GM18508 (cell line): ENCODE measurements around the gene CNTN4.

ENCODE experiments used
- ATAC-seq: cut with Tn5 transposase; IDR thresholded peaks from one replicate; pipeline ENCODE4 v1.9.1; 2021; ENCODE audit warnings: moderate number of reproducible peaks; ENCODE audit not compliant: insufficient read depth, unreplicated experiment

The CNTN4 gene

DNA sequence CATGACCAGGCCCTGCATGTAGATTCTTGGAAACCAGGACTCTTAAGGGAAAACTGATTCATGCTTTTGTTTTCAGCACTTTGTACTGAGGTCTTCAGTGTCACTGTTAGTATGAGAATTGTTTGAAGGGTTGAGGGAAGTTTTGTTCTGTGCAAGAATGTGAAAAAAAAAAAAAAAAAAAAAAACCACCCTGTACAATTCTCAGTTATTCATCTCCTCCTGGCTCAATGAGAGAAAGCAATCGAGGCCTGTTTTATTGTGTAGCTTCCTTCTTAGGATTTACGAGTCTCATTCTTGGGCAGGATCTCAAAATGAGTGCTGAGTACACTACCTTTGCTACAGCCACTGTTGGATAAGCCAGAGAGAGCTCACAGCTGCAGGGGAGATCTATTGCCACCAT lies 469.5 kb downstream of the CNTN4 start:
- ATAC-seq = no peak

DNA sequence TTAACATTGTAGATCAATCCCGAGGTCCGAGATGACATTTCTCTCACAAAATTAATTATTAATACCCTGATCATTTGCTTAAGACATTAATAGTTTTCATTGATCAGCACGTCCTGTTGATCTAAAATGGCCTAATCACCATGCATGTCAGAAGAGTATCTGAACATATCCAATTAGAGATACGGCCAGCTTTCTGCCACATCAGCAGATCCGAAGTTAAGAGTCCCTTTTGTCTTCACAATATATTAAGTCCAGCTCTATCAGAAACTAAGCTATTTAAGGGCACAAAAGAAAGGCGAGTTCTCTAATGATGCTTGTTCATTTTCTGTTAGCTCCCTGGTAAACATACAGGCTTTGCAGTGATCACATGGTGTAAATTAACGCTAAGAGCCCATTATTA lies 470.3 kb downstream of the CNTN4 start:
- ATAC-seq = no peak

DNA sequence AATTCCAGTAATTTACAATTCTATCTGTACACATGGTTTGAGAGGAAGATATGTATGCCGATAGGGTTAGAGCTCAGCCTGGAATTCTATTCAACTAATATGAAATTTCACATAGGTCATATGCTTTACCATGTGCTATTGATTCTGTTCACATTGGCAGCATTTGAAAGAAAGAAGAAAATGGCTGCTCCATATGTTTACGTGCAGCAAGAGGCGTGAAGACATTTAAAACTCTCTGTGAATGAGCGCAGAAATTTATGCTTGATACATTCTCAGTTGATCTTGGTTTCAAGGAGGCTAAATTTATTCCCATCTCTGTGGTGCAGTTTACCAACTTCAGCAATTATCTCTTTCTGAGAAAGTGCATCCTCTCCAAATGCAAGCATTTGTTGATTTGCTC lies 478.9 kb downstream of the CNTN4 start:
- no peak for ATAC-seq

DNA sequence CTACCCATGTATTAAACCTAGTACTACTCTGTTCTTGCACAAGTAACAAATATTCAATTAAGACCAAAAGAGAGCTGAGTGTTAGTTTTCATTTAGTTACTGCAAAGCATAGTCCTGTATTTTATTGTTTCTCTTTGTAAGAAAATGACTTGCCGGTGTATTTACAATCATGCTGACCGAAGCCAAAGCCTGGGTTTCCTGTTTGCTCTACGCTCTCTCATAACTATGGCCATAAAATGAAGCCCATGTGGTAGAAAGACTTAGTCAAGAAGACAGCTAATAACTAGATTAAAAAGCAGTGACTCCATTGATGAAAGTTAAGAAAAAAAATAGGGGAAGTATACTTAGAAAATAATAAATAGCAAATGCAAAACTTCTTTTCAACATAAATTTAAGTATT lies 479.9 kb downstream of the CNTN4 start:
- no peak for ATAC-seq

DNA sequence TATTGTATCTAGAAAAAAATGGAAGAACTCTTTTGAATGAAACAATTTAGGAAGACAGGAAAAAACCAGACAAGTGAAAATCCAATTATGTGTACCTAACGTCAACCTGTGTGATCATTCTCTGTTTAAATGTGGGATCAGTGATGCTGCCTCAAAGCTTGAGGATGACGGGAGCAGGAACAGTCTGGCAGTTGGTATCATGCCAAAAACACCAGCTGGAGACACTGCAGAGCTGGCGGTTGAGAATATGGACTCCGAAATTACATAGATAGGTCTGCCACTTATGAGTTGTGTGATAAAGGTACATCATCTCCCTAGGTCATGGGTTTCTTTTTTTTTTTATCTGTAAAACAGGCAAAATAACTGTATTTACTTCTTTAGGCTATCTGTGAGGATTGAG lies 480.5 kb downstream of the CNTN4 start:
- no peak for ATAC-seq

DNA sequence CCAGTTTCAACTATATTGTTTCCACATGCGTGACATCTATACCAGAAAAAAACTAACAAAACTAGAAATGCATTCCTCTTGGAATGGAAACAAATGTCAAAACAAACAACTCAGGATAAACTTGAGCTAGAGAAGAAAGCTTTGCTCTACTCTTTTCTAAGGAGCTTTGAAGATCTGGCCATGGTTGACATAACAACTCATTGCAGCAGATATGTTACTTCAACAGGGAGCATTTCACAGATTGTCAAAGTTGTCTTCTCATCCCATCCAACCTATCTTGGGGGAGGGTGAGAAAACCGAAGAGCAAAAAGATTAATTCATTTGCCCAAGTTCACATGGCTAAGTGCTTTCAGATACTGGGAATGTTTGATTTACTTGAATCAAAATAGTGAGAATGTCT lies 484.4 kb downstream of the CNTN4 start:
- ATAC-seq = no peak

DNA sequence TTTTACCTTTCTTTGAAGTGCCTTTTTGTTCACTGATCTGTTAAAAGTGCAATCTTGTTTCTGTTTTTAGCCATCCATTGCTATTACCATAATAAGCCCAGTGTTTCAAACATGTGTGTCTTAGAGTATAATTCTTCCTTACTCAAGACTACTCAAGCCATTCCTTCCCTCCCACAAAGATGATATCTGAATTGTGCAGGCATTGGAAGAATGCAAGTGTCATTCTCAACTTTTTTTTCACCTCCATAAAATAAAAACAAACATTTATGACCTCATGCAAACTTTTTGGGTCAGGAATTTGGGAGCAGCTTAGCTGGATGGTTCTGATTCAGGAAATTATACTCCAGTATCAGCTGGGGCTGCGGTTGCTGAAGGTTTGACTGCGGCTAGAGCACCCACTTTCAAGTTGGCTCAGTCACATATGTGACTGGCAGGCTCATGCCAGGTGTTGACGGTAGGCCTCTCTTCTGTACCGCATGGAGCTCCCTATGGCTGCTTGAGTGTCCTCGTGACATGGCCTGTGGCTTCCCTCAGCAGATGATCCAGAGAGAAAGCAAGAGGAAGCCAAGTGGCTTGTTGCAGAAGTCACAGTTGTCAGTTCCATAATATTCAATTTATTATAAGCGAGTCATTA lies 490.8 kb downstream of the CNTN4 start:
- no peak for ATAC-seq

DNA sequence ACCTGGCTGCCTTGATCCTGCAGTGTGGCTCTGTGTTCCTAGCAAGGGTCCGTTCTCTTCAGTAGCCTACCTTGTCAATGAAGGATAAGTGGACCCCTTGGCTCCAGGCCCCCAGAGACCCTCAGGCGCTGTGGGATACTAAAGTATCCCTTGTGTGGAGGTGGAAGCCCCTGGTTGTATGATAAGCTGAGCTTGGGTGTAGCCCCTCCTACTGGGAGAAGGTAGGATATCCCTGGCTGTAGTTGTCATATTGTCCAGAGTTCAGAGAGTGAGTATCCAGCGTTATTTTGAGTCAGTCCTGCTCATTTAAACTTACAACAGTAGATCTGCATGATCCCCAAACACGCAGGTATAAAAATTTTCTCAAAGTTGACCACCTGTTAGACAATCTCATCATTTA lies 496.8 kb downstream of the CNTN4 start:
- ATAC-seq = no peak

DNA sequence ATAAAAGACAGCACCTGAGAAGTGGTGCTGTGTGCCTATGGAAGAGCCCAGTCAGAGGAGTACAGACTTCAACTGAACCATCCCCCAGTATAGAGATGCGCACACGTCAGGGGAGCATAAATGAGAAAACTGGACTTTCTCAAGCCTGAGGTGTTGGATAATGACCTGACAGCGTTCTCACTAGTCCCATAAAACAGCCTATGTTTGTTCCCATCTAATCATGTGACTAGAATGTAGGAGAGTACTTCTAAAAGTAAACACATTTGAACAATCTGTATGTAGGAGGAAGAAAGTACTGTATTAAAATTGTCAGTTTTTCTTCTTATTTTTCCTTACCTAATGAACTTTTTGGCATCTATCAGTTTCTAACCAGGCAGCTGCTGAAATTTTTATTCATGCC lies 498.9 kb downstream of the CNTN4 start:
- ATAC-seq = no peak

DNA sequence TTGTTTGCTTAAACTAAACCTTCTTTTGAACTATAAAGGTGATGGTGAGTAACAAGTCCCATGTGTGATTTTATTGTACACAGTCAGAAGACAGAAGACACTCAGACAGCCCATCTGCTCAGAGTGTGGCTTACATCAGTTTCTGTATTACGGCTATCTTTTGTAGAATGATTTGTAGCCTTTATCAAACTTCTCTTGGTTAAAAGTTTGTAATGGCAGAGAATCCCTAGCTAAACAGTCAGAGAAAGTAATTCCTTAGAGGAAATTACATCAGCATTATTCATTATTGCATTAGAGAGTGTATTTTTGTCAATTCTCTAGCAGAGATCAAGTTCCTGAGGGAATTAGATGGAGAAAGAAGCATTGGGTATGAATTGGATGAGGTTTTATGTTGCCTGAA lies 500.8 kb downstream of the CNTN4 start:
- no peak for ATAC-seq

DNA sequence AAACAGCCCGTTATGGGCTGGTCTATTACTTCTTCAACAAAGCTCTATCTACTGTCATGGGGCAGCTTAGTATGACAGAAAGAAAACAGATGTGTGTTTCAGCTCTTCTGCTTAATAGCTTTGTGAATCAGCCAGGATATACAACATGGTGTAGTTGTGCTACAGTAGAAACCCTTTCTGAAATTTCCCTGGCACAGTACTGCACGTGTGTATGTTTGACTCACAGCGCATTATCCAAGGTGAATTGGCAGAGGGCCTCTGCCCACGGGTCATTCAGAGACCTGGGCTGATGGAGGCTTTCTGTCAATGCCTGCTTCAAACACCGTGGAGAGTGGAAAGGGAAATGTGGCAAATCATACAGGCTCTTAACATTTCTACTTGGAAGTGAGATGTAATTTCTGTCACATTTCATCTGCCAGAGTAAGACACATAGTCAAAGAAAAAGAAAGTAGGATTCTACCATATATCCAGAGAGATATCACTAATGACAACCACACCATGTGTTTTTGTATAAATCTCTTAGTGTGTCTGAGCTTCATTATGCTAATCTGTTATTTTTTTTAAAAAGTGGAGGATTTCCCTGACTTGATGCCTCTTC lies 505.1 kb downstream of the CNTN4 start:
- ATAC-seq = no peak

DNA sequence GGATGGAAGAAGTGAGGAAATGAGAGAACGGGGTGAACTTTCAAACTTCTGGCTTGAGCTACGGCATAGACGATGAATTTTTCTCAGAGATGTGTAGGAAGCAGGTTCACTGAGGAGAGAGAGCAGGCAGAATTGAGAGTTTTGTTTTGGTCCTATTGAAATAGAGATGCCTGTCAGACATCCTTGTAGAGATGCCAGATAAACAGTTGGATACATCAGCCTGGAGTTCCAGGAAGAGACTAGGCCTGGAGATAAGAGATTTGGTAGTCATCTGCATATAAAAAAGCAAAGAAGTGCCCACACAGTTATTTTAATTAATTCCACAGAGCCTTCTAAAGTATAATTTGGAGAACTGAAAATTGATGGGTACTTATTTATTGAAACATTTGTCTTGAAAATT lies 515.9 kb downstream of the CNTN4 start:
- ATAC-seq = no peak

DNA sequence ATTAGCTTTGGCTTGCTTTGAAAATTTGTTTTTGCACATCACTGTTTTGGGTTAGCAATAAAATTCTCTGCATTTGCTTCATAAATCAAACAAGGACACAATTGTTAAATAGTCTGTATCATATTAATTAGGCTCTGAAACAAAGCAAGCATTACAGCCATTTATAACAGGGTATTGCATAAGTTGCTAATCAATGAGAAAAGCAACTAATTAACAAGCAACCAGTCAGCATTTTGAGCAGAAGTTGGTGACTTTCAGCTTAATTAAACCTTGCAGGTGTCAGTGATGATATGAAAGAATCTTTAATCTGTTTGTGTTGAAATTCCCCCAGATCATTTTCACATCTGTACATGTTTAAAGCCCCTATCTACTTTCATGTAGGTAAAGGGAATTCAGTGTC lies 516.4 kb downstream of the CNTN4 start:
- ATAC-seq = no peak

DNA sequence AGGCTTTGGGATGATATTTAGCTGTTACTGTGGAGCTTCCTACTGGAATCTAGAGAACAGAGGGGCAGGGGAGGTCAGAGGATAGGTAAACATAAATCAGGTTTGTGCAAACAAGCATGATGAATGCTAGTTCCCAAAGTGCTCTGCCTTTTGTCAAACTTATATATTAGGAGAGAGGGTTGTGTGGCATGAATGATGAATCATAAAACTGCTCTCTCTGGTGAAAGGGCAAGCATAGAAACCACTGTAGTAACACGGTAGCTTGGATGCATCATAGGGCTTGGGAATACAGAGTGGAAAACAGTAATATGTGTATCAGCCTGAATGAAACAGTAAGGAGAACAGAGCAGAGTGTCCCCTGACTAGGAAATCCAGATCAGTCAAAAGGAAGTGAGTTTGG lies 524.8 kb downstream of the CNTN4 start:
- no peak for ATAC-seq

DNA sequence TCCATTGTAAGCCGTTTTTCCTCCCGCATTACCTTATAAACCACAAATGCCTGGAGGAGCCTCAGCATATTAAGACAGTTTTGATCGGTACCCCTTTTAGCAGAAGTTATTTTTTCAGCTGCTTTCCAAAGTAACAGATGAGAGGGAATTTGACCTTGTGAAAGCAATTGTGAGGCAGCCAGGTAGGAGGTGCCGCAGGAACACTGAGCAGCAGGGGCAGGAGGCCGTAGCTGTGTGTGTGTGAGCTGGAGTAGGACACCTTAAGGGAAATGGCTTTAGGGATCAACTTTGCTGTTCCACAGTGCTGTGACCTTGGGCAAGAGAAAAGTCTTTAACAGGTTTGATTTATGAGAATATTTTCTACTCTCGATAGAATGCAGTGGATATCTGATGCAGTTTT lies 529.5 kb downstream of the CNTN4 start:
- ATAC-seq = no peak

DNA sequence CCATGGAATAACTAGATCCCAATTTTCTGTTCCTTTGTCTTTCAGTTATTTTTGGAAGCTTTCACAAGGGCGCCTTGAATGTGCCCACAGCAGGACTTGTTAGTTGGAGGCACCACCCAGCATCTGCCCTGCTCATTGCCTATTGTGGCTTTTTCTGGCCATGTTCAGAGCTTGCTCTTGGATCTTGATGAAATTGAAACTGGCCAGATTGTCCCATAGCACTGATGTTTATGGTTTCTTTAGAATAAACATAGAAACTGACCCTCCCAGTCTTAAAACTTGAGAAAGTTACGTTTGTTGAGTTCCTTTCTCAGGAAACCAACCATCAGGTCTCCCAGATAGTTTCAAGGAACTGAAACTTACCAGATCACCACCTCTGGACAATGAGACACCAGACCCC lies 536.8 kb downstream of the CNTN4 start:
- ATAC-seq = no peak

DNA sequence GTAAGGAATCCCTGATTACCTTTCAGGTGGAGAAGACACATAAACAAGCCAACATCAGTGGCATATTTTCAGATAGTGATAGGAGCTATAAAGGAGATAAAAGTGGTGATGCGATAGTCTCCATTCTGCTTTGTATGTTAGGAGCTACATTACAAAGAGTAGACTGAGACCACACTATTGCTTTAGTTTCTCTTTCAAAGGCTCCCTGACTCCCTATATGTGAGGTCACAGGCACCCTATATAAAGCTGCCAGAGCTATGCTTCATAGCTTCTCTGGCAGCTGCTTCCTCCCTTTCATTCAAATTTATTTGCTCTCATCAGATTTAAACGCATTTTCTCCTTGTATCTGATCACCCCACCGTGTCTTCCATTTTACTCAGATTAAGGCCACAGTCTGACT lies 544.9 kb downstream of the CNTN4 start:
- no peak for ATAC-seq

DNA sequence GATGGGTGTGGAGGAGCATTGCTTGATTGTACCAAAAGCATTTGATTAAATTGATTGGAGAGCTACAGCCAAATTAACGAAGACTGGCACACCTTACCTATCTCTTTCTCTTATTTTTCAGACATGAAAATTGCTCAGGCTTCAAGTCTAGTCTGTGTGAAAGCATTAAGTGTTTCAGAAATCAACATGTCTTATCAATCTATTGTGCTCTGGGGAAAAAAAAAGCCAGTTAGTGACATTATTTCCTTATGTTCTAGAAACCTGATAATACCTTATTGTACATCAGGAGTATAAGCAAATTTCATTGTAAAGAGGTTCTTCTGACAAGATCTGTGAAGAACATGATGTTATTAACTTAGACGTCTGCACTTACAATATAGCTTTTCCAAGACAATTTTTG lies 546.3 kb downstream of the CNTN4 start:
- no peak for ATAC-seq

DNA sequence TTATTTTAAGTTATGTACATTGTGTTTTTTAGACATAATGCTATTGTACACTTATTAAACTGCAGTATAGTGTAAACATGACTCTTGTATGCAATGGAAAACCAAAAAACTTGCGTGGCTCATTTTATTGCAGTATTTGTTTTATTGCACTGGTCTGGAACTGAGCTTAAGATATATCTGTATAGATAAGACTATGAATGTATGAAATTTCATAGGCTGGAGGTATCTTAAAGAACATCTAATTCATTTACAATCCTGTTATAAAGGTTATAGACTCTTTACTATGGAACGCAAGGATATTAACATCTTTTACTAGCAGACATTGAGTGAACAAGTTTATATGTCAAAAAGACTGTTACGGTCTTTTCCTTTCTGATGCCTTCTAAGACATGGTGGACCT lies 552.1 kb downstream of the CNTN4 start:
- no peak for ATAC-seq

DNA sequence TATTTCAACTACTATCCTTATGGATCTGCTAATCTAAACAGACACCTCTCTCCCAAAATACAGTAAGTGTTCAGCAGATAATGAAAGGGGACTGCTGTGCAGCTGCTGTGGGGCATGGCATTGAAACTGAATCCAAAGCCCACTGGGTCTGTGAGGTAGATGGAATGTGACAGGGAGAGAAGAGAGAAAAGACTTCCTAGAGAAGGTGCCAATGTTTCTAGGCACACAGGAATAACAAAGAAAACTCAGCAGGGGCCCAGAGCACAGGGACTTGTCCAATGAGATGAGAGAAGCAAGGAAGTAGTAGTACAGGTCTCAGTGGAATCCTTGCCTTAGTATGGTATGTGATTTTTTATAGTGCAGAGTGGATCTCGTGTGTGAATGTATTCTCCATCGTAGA lies 553.7 kb downstream of the CNTN4 start:
- ATAC-seq = no peak

DNA sequence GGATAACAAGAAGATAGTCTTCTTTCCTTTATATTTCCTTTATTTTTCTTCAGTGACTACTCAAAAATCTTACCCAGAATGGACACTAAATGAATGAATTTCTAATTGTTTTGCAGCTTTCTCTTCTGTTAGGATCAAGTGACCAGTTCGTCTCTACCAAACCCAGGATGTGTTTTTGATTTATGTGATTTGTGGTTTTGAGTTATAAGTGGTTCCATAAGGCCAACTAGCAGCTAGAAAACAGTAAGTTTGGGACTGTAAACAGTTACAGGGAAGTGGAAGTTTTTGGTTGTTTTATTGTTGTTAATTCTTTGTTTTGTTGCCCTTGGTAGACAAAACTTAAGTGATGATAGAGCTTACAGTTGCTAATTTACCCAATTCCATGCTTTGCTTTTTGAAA lies 555.0 kb downstream of the CNTN4 start:
- no peak for ATAC-seq

DNA sequence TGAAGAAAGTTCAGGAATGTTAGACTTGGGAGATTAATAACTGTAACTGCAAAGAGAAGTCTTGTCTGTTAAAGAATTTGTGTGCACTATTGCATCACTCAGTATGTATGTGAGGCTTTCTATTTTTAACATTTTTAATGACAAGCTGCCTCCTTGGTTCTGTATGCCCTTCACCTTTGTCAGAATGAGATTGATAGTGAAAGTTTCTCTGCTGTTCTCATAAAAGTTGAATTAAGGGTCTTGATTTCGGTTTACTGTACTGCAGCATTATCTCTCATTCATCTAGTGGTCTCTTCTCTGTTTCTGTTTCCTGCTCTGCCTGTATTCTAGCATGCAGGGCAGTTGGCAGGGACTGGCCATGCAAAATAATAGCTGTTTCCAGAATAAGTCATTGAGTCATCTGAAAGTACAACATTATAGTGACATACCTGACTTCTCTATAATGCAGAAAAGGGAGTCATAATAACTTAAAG lies 556.6 kb downstream of the CNTN4 start:
- no peak for ATAC-seq
